Keratinocyte (primary cell): ENCODE measurements around the gene INSIG1. TPM values are rescaled to one million over a fixed set of nuclear protein-coding genes. Genes with fewer than 3 reads are reported as not detected.

ENCODE experiments used
- DNase-seq: peaks from one replicate; pipeline ENCODE4 v3.0.0-alpha.2; 2011; ENCODE audit warnings: low read depth, missing footprints, low spot score
- FAIRE-seq: peaks from 2 replicates; lab custom pipeline; 2011; peaks lifted over from hg19 to GRCh38; lab: Jason Lieb, UNC
- H2AFZ ChIP-seq: 2 replicates; pipeline ENCODE4 v1.6.0; 2012; ENCODE audit warnings: low read length, control low read depth, inconsistent platforms; ENCODE audit not compliant: control insufficient read depth
- H3K27ac ChIP-seq: 2 replicates; pipeline ENCODE4 v1.5.1; 2011; ENCODE audit warnings: low read length; ENCODE audit not compliant: control insufficient read depth, insufficient read depth
- H3K27me3 ChIP-seq: 3 replicates; pipeline ENCODE4 v1.6.0; 2011; ENCODE audit warnings: low read length; ENCODE audit not compliant: control insufficient read depth, insufficient read depth; ENCODE audit errors: extremely low read depth
- H3K36me3 ChIP-seq, 2 experiments: 2 replicates in 1 of 2; 3 replicates in 1 of 2; pipeline ENCODE4 v1.5.1; 2011; ENCODE audit warnings: low read length in 2 of 2, mild to moderate bottlenecking in 1 of 2; ENCODE audit not compliant: control insufficient read depth in 2 of 2, insufficient read depth in 2 of 2; ENCODE audit errors: extremely low read depth in 1 of 2
- H3K4me1 ChIP-seq: 3 replicates; pipeline ENCODE4 v1.5.1; 2011; ENCODE audit warnings: low read length; ENCODE audit not compliant: control insufficient read depth, insufficient read depth; ENCODE audit errors: extremely low read depth
- H3K4me2 ChIP-seq: 3 replicates; pipeline ENCODE4 v1.6.0; 2011; ENCODE audit warnings: low read depth, low read length; ENCODE audit not compliant: control insufficient read depth, insufficient read depth; ENCODE audit errors: extremely low read depth
- H3K4me3 ChIP-seq, 3 experiments: fragments of 200-600 bp in 1 of 3; sonication (generic) in 1 of 3; 2 replicates in 2 of 3; 3 replicates in 1 of 3; pipeline ENCODE4 v1.5.1; 2011 to 2016; ENCODE audit warnings: low read length in 3 of 3, mild to moderate bottlenecking in 3 of 3, control low read depth in 2 of 3, inconsistent platforms in 1 of 3, low read depth in 1 of 3, mixed read lengths in 1 of 3, mixed run types in 1 of 3, moderate library complexity in 1 of 3; ENCODE audit not compliant: control insufficient read depth in 2 of 3, insufficient read depth in 2 of 3; ENCODE audit errors: extremely low read depth in 1 of 3
- H3K79me2 ChIP-seq: 2 replicates; pipeline ENCODE4 v1.6.0; 2012; ENCODE audit warnings: low read length; ENCODE audit not compliant: control insufficient read depth, insufficient read depth
- H3K9ac ChIP-seq: 3 replicates; pipeline ENCODE4 v1.6.0; 2011; ENCODE audit warnings: low read length; ENCODE audit not compliant: control insufficient read depth, insufficient read depth; ENCODE audit errors: extremely low read depth
- H3K9me1 ChIP-seq: 3 replicates; pipeline ENCODE4 v1.6.0; 2011; ENCODE audit warnings: low read length; ENCODE audit not compliant: control insufficient read depth, insufficient read depth; ENCODE audit errors: extremely low read depth
- H3K9me3 ChIP-seq: 2 replicates; pipeline ENCODE4 v1.5.1; 2012; ENCODE audit warnings: low read depth, low read length; ENCODE audit not compliant: control insufficient read depth
- H4K20me1 ChIP-seq: 3 replicates; pipeline ENCODE4 v1.6.0; 2011; ENCODE audit warnings: low read length; ENCODE audit not compliant: control insufficient read depth, insufficient read depth; ENCODE audit errors: extremely low read depth
- EZH2 ChIP-seq: IDR thresholded peaks from one replicate; pipeline ENCODE4 v1.6.1; 2012; ENCODE audit warnings: inconsistent platforms, mild to moderate bottlenecking, low read length, moderate library complexity
- dilution Hi-C: fragments of 300-500 bp; cut with MboI; formaldehyde crosslinking; loops from one replicate; pipeline ENCODE4 v1.7.0; 2020; ENCODE audit warnings: low sequenced_read_pairs; ENCODE audit not compliant: extremely low pct_ligation_motif_present
- polyA plus RNA-seq, 5 experiments: library from polyadenylated mRNA; depleted of rRNA in 3 of 5; stranded (reverse) in 3 of 5; stranded (forward) in 1 of 5; unstranded in 1 of 5; fragments of >200 nt; gene quantifications; 1 replicate in 1 of 5; 2 replicates in 3 of 5; 3 replicates in 1 of 5; pipeline versions ENCODE4 v1.2.1 to v1.2.3, GENCODE V29; 2011 to 2012; ENCODE audit warnings: missing spikeins in 2 of 5, low read depth in 1 of 5, low replicate concordance in 1 of 5
- TF ChIP-seq, protein P1 (sequence below), 3 experiments: IDR thresholded peaks in 1 of 3; conservative IDR thresholded peaks in 1 of 3; optimal IDR thresholded peaks in 1 of 3; 2 replicates in 2 of 3; 3 replicates in 1 of 3; pipeline versions ENCODE3 to v1.5.1; 2011; ENCODE audit warnings: low read length in 3 of 3, mild to moderate bottlenecking in 3 of 3, moderate library complexity in 2 of 3, control low read depth in 1 of 3, inconsistent platforms in 1 of 3; ENCODE audit not compliant: insufficient read depth in 2 of 3; ENCODE audit errors: extremely low read depth in 1 of 3

Gene INSIG1
- polyA plus RNA-seq, 1 donor (not counting 4 experiments of a cell fraction or from before 2014, with no cell fraction given) = 104 TPM

DNA sequence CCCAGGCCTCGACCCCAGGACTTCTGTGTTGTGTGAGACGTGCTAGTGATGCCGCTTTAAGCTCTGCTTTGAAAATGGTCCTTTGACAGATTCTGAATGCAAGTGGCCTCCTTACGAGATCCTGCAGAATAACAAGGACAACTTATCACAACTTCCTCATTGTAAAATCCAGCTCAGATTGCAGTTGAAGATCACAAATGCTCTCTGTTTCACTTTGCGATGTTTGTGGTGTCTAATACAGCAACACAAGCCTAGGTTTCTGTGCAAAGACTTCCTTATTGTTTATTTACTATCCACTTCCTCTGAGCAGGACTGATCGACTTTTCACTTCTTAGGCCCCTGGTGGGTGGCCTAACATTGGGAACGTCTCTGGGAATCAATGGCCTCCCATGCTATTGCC lies 31.7 kb upstream of the INSIG1 start:
- H3K36me3 ChIP-seq = no peaks in the 10 kb centered on the region
- FAIRE-seq (no peak), DNase-seq (no peak)
- no peak overlapping the region for H3K9ac ChIP-seq
- dilution Hi-C loops = no loop called here
- no peaks in the 10 kb centered on the region for H3K79me2 ChIP-seq
- no peak overlapping the region for H3K4me2 ChIP-seq
- H3K9me3 ChIP-seq = no peaks in the 10 kb centered on the region
- no peak overlapping the region for H3K4me3 ChIP-seq
- H3K9me1 ChIP-seq = no peaks in the 10 kb centered on the region
- no peaks in the 10 kb centered on the region for H4K20me1 ChIP-seq
- no peak overlapping the region for H2AFZ ChIP-seq
- H3K4me1 ChIP-seq = no peaks in the 10 kb centered on the region
- H3K27ac ChIP-seq = no peak overlapping the region
- no peaks in the 10 kb centered on the region for H3K27me3 ChIP-seq
- TF ChIP-seq, protein P1, sequence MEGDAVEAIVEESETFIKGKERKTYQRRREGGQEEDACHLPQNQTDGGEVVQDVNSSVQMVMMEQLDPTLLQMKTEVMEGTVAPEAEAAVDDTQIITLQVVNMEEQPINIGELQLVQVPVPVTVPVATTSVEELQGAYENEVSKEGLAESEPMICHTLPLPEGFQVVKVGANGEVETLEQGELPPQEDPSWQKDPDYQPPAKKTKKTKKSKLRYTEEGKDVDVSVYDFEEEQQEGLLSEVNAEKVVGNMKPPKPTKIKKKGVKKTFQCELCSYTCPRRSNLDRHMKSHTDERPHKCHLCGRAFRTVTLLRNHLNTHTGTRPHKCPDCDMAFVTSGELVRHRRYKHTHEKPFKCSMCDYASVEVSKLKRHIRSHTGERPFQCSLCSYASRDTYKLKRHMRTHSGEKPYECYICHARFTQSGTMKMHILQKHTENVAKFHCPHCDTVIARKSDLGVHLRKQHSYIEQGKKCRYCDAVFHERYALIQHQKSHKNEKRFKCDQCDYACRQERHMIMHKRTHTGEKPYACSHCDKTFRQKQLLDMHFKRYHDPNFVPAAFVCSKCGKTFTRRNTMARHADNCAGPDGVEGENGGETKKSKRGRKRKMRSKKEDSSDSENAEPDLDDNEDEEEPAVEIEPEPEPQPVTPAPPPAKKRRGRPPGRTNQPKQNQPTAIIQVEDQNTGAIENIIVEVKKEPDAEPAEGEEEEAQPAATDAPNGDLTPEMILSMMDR (optimal IDR thresholded peaks at IDR 0.05 in 1 of 3, IDR thresholded peaks at IDR 0.05 in 1 of 3, conservative IDR thresholded peaks at IDR 0.05 in 1 of 3; ENCODE audit: extremely low read depth in 1 of 3, insufficient read depth in 2 of 3, low read length in 3 of 3) = no peak
- TF ChIP-seq EZH2 = no peak

DNA sequence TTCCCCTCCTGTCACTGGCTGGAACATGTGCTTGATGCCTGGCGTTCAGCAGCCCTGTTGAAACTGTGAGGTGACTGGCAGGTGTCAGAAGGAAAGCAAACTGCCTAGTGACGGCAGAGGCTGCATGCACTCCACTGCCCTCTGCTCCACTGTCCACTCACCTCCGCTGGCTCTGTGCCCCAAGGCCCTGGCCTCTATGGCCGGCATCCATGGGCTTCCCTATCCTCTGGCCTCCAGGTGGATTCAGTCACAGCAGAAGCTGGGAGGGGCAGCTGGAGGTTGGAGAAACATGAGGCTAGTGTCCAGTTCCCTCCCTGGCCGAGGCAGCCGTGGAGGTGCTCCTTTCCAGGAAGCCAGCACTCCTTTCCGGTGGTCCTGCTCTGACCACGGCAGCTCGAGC lies 31.2 kb upstream of the INSIG1 start:
- FAIRE-seq = no peak
- dilution Hi-C loops = no loop called here
- H3K9ac ChIP-seq = no peak overlapping the region

More for the DNA sequence above, 31.2 kb upstream of the INSIG1 start:
- no peaks in the 10 kb centered on the region for H4K20me1 ChIP-seq
- no peaks in the 10 kb centered on the region for H3K36me3 ChIP-seq
- TF ChIP-seq EZH2 = no peak
- TF ChIP-seq, protein P1 (optimal IDR thresholded peaks at IDR 0.05 in 1 of 3, IDR thresholded peaks at IDR 0.05 in 1 of 3, conservative IDR thresholded peaks at IDR 0.05 in 1 of 3; ENCODE audit: extremely low read depth in 1 of 3, insufficient read depth in 2 of 3, low read length in 3 of 3) = no peak
- H2AFZ ChIP-seq = no peak overlapping the region
- no peaks in the 10 kb centered on the region for H3K9me1 ChIP-seq
- H3K9me3 ChIP-seq = no peaks in the 10 kb centered on the region
- no peak overlapping the region for H3K4me3 ChIP-seq
- DNase-seq = no peak
- H3K4me1 ChIP-seq = no peaks in the 10 kb centered on the region
- no peak overlapping the region for H3K27ac ChIP-seq
- no peaks in the 10 kb centered on the region for H3K79me2 ChIP-seq
- no peak overlapping the region for H3K4me2 ChIP-seq
- H3K27me3 ChIP-seq = no peaks in the 10 kb centered on the region
